SK-N-SH (cell line): ENCODE data around the gene PCDHA8. TPM values are rescaled to one million over a fixed set of nuclear protein-coding genes. Genes with fewer than 3 reads are reported as not detected.

Source experiments
- CTCF ChIA-PET: fragments of 300-600, 350-600 bp; formaldehyde crosslinking; extraction: SDS; loops from one replicate; lab custom pipeline; 2021; lab: Yijun Ruan, JAX
- POLR2A ChIA-PET: fragments of 350-600 bp; sonication (Branson Sonifier 250); formaldehyde crosslinking; extraction: SDS; loops from one replicate; lab custom pipeline; 2020; ENCODE audit warnings: antibody characterized with exemption, inconsistent platforms; lab: Yijun Ruan, JAX
- DNase-seq: peaks from one replicate; pipeline ENCODE4 v3.0.0; 2012
- H2AFZ ChIP-seq: fragments of 200-600 bp; sonication (generic); 2 replicates; pipeline ENCODE4 v1.8.1; 2016; ENCODE audit warnings: antibody characterized with exemption, mild to moderate bottlenecking, low read depth
- H3F3A ChIP-seq: fragments of 200-600 bp; sonication (generic); replicated peaks from 2 replicates; pipeline ENCODE3; 2016; ENCODE audit warnings: antibody characterized with exemption, mild to moderate bottlenecking; ENCODE audit not compliant: insufficient read depth
- H3K27ac ChIP-seq, 2 experiments: fragments of 200-500 bp in 1 of 2; fragments of 200-600 bp in 1 of 2; sonication (Bioruptor generic) in 1 of 2; sonication (generic), shearing (Covaris generic) in 1 of 2; 2 replicates each; pipeline versions ENCODE4 v1.5.1 to v1.6.1; 2014 to 2016; ENCODE audit warnings: low read depth in 2 of 2, inconsistent platforms in 1 of 2, low read length in 1 of 2, mild to moderate bottlenecking in 1 of 2, mixed read lengths in 1 of 2
- H3K27me3 ChIP-seq: fragments of 200-600 bp; sonication (generic), shearing (Covaris generic); 2 replicates; pipeline ENCODE4 v1.6.1; 2016; ENCODE audit warnings: mixed run types; ENCODE audit not compliant: insufficient read depth
- H3K36me3 ChIP-seq, 2 experiments: fragments of 200-500 bp in 1 of 2; fragments of 200-600 bp in 1 of 2; sonication (Bioruptor generic) in 1 of 2; sonication (generic) in 1 of 2; replicated peaks in 1 of 2; 2 replicates each; pipeline versions ENCODE3 to v1.5.1; 2014 to 2016; ENCODE audit warnings: low read length in 1 of 2, mild to moderate bottlenecking in 1 of 2; ENCODE audit not compliant: insufficient read depth in 2 of 2, control insufficient read depth in 1 of 2
- H3K4me1 ChIP-seq, 2 experiments: fragments of 200-500 bp in 1 of 2; fragments of 200-600 bp in 1 of 2; sonication (Bioruptor generic) in 1 of 2; sonication (generic), shearing (Covaris generic) in 1 of 2; 2 replicates each; pipeline versions ENCODE4 v1.5.1 to v1.6.1; 2014 to 2016; ENCODE audit warnings: low read depth in 1 of 2, low read length in 1 of 2, mixed run types in 1 of 2; ENCODE audit not compliant: insufficient read depth in 2 of 2, control insufficient read depth in 1 of 2
- H3K4me2 ChIP-seq: fragments of 200-600 bp; sonication (generic), shearing (Covaris generic); 2 replicates; pipeline ENCODE4 v1.6.1; 2017; ENCODE audit warnings: mixed run types
- H3K4me3 ChIP-seq, 2 experiments: fragments of 200-500 bp in 1 of 2; fragments of 200-600 bp in 1 of 2; sonication (Bioruptor generic) in 1 of 2; sonication (generic), shearing (Covaris generic) in 1 of 2; 2 replicates each; pipeline versions ENCODE4 v1.5.1 to v1.8.1; 2014 to 2016; ENCODE audit warnings: low read depth in 2 of 2, inconsistent platforms in 1 of 2, low read length in 1 of 2, mild to moderate bottlenecking in 1 of 2, mixed read lengths in 1 of 2, moderate library complexity in 1 of 2
- H3K79me2 ChIP-seq: fragments of 200-600 bp; sonication (generic); 2 replicates; pipeline ENCODE4 v1.8.1; 2017; ENCODE audit warnings: mild to moderate bottlenecking; ENCODE audit not compliant: insufficient read depth
- H3K9ac ChIP-seq: fragments of 200-600 bp; sonication (generic); 2 replicates; pipeline ENCODE4 v1.6.1; 2017; ENCODE audit warnings: mixed run types
- H3K9me2 ChIP-seq: fragments of 200-600 bp; sonication (generic); 2 replicates; pipeline ENCODE4 v1.6.1; 2017; ENCODE audit warnings: mixed run types
- H3K9me3 ChIP-seq: fragments of 200-600 bp; sonication (generic); 2 replicates; pipeline ENCODE4 v1.6.1; 2017; ENCODE audit warnings: mixed run types, mild to moderate bottlenecking, moderate library complexity
- H4K20me1 ChIP-seq: fragments of 200-600 bp; sonication (generic); 2 replicates; pipeline ENCODE4 v1.6.1; 2017; ENCODE audit warnings: mild to moderate bottlenecking, mixed run types; ENCODE audit not compliant: insufficient read depth
- EZH2phosphoT487 ChIP-seq: fragments of 200-600 bp; sonication (generic); IDR thresholded peaks from 2 replicates; pipeline ENCODE4 v1.6.1; 2017; ENCODE audit warnings: low read depth, mixed run types, mild to moderate bottlenecking, antibody characterized with exemption, moderate library complexity, borderline replicate concordance
- FOXJ3 ChIP-seq: sonication (generic); formaldehyde crosslinking; IDR thresholded peaks from 2 replicates; pipeline ENCODE4 v1.5.1; 2020; ENCODE audit warnings: mild to moderate bottlenecking, missing genetic modification reagents
- GATA2 ChIP-seq: sonication (generic); formaldehyde crosslinking; IDR thresholded peaks from 2 replicates; pipeline ENCODE4 v1.5.0; 2020; ENCODE audit warnings: mild to moderate bottlenecking, missing genetic modification reagents
- MXI1 ChIP-seq: IDR thresholded peaks from 2 replicates; pipeline ENCODE4 v1.6.1; 2012; ENCODE audit warnings: mild to moderate bottlenecking, low read depth, low read length, improper control_type of control experiment
- NFIC ChIP-seq: IDR thresholded peaks from 2 replicates; pipeline ENCODE4 v1.4.0; 2012; ENCODE audit warnings: borderline replicate concordance
- POLR2AphosphoS5 ChIP-seq: IDR thresholded peaks from 2 replicates; pipeline ENCODE4 v1.6.1; 2012; ENCODE audit warnings: low read depth, low read length
- RAD21 ChIP-seq: IDR thresholded peaks from 2 replicates; pipeline ENCODE4 v1.6.1; 2012; ENCODE audit warnings: mild to moderate bottlenecking, low read length
- WGBS: methylation state at CpG from one replicate; pipeline ENCODE4 v1.1.6; 2017; ENCODE audit warnings: low lambda C conversion rate; 5-methylcytosine and 5-hydroxymethylcytosine counted together
- polyA plus RNA-seq, 3 experiments: library from polyadenylated mRNA; depleted of rRNA; stranded (reverse); fragments of >200 nt; gene quantifications; 2 replicates each; pipeline ENCODE4 v1.2.3, GENCODE V29; 2012
- TF ChIP-seq, protein P1 (sequence below): IDR thresholded peaks from 2 replicates; pipeline ENCODE4 v1.4.0; 2012; ENCODE audit warnings: low read depth, borderline replicate concordance
- TF ChIP-seq, protein P2 (sequence below): IDR thresholded peaks from 2 replicates; pipeline ENCODE4 v1.4.0; 2012; ENCODE audit warnings: low read depth, borderline replicate concordance
- TF ChIP-seq, protein P3 (sequence below): IDR thresholded peaks from 2 replicates; pipeline ENCODE4 v1.6.1; 2012; ENCODE audit warnings: mild to moderate bottlenecking, low read depth, low read length, moderate library complexity

PCDHA8 gene
- polyA plus RNA-seq, 1 of the 3 experiments (the other 2 are of a cell fraction) = 0.54 TPM

DNA sequence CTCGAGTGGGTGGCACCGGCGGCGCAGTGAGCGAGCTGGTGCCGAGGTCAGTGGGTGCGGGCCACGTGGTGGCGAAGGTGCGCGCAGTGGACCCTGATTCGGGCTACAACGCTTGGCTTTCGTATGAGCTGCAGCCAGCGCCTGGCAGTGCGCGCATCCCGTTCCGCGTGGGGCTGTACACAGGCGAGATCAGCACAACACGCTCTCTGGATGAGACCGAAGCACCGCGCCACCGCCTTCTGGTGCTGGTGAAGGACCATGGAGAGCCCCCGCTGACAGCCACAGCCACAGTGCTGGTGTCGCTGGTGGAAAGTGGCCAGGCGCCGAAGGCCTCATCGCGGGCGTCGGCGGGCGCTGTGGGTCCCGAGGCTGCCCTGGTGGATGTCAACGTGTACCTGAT is 17.5 kb upstream of the PCDHA8 start:
- ChIA-PET CTCF (interaction anchor here (1.1 to 1.3 kb wide), 2 partner anchors 16 to 217 kb away, joined by 4 read pairs; partner anchors contain the start of gene PCDHA4), POLR2A (no interaction called here)
- 85% methylated on average over 19 of the region's 38 CpGs for WGBS
- H3K9me2 ChIP-seq = no peaks in the 10 kb centered on the region
- no peak overlapping the region for H3K4me2 ChIP-seq
- no peaks in the 10 kb centered on the region for H3K79me2 ChIP-seq
- no peak overlapping the region for H2AFZ ChIP-seq
- no peaks in the 10 kb centered on the region for H3K9me3 ChIP-seq
- H3F3A ChIP-seq = no peaks in the 10 kb centered on the region
- DNase-seq = no peak
- H4K20me1 ChIP-seq = no peaks in the 10 kb centered on the region
- H3K9ac ChIP-seq = no peak overlapping the region
- TF ChIP-seq GATA2 (CRISPR knock-in tag) = no peak
- TF ChIP-seq, protein P1, sequence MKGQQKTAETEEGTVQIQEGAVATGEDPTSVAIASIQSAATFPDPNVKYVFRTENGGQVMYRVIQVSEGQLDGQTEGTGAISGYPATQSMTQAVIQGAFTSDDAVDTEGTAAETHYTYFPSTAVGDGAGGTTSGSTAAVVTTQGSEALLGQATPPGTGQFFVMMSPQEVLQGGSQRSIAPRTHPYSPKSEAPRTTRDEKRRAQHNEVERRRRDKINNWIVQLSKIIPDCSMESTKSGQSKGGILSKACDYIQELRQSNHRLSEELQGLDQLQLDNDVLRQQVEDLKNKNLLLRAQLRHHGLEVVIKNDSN = no peak
- no peak for TF ChIP-seq FOXJ3
- TF ChIP-seq NFIC = no peak
- no peak for TF ChIP-seq MXI1
- no peak for TF ChIP-seq POLR2AphosphoS5
- no peak for TF ChIP-seq EZH2phosphoT487
- TF ChIP-seq, protein P2, sequence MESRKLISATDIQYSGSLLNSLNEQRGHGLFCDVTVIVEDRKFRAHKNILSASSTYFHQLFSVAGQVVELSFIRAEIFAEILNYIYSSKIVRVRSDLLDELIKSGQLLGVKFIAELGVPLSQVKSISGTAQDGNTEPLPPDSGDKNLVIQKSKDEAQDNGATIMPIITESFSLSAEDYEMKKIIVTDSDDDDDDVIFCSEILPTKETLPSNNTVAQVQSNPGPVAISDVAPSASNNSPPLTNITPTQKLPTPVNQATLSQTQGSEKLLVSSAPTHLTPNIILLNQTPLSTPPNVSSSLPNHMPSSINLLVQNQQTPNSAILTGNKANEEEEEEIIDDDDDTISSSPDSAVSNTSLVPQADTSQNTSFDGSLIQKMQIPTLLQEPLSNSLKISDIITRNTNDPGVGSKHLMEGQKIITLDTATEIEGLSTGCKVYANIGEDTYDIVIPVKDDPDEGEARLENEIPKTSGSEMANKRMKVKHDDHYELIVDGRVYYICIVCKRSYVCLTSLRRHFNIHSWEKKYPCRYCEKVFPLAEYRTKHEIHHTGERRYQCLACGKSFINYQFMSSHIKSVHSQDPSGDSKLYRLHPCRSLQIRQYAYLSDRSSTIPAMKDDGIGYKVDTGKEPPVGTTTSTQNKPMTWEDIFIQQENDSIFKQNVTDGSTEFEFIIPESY = no peak
- TF ChIP-seq, protein P3, sequence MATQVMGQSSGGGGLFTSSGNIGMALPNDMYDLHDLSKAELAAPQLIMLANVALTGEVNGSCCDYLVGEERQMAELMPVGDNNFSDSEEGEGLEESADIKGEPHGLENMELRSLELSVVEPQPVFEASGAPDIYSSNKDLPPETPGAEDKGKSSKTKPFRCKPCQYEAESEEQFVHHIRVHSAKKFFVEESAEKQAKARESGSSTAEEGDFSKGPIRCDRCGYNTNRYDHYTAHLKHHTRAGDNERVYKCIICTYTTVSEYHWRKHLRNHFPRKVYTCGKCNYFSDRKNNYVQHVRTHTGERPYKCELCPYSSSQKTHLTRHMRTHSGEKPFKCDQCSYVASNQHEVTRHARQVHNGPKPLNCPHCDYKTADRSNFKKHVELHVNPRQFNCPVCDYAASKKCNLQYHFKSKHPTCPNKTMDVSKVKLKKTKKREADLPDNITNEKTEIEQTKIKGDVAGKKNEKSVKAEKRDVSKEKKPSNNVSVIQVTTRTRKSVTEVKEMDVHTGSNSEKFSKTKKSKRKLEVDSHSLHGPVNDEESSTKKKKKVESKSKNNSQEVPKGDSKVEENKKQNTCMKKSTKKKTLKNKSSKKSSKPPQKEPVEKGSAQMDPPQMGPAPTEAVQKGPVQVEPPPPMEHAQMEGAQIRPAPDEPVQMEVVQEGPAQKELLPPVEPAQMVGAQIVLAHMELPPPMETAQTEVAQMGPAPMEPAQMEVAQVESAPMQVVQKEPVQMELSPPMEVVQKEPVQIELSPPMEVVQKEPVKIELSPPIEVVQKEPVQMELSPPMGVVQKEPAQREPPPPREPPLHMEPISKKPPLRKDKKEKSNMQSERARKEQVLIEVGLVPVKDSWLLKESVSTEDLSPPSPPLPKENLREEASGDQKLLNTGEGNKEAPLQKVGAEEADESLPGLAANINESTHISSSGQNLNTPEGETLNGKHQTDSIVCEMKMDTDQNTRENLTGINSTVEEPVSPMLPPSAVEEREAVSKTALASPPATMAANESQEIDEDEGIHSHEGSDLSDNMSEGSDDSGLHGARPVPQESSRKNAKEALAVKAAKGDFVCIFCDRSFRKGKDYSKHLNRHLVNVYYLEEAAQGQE = no peak
- no peak for TF ChIP-seq RAD21
- no peaks in the 10 kb centered on the region for H3K36me3 ChIP-seq
- no peak overlapping the region for H3K27ac ChIP-seq
- no peak overlapping the region for H3K4me3 ChIP-seq
- no peaks in the 10 kb centered on the region for H3K4me1 ChIP-seq
- no peaks in the 10 kb centered on the region for H3K27me3 ChIP-seq
